Measurements from ENCODE around the gene ALG3. TPM values are rescaled to one million over a fixed set of nuclear protein-coding genes. Genes with fewer than 3 reads are reported as not detected.
A peak's percentile ranks its signal among the peaks of the same experiment; 100 is the strongest.

ALG3 gene
- total RNA-seq, 1 donor from 2014 or later, result 38.8 TPM

DNA sequence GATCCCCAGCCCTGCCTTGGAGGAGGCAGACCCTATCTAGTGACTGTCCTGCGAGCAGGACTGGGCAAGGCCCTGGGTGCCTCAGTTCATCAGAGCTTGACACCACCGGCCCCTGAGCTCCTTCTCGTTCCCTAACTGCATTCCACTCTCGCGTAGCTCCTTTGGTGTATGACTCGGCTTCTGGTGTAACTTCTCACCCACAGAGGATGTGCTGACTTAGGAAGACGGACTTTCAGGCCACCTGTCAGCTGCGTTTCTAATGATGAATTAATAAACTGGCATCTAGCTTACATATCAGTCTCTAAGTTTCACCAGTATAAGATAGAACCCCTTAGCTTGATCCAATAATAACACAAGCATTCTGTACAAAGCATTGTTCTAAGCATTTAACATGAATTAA, 45.2 kb downstream of the ALG3 start:
- ATAC-seq (no peak), DNase-seq (ENCODE audit: low spot score) (no peak)

GRCh38 chr3:184200825-184201224, 47.9 kb downstream of the ALG3 start:
- no peak for DNase-seq (ENCODE audit: low spot score)
- ATAC-seq, result no peak

DNA sequence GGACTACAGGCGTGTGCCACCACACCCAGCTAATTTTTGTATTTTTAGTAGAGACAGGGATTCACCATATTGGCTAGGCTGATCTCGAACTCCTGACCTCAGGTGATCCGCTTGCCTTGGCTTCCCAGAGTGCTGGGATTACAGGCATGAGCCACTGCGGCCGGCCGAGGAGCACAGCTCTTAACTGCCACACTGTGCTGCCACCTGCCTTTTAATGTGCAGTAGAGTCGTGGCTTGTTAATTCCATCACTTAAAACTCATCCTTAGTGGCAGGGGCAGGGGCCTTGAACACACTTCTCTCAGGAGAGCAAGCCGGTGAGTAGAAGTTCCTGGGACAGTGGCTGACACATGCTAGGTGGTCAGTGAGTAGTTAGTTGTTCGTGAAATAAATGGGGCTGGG, 50.3 kb downstream of the ALG3 start:
- ATAC-seq (peak; percentile 18), DNase-seq (ENCODE audit: low spot score) (no peak)

DNA sequence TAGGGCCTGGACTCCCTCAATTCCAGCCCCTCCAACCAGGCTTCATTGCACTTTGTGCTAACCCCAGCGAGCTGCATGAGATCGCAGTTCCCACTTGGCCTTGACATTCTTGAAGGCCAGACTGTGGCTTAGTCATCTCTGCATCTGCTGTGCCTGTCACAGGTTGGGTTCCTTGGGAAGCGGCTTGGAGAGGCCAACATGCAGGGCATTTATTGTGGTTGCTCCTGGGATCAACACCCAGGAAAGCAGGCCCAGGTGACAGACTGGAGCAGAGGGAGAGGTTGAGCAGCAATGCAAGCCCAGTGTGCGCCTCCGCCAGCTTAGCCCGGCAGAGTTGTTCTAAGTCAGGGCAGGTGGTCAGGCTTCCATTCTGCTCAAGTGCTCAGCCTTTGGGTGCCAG, 52.2 kb downstream of the ALG3 start:
- DNase-seq (ENCODE audit: low spot score) (no peak), ATAC-seq (peak; percentile 27)

DNA sequence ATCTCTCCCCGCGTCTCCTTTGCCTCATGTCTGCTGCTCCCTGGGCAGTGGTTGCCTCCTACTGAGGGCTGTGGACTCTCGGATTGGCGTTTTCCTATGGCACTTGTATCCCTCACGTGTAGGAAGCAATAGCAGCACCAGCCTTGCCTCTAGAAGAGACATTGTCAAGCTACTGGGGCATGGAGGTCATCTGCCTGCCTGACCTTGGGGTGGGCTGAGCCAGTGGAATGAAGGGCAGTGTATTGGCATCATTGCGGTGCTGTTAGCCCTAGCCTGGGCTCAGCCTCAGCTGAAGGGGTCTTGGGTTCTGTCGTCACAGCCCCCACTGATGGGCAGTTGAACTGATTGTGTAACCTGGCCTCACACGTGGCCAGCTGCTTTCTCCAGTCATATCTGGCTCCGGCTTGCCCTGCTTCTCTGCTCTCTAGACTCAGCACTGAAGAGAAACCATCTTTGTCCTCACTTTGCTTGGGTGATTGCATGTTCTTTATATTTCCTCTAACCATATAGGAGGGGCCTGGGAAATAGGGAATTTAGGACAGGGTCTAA, 54.7 kb downstream of the ALG3 start:
- ATAC-seq (no peak), DNase-seq (ENCODE audit: low spot score) (no peak)

- DNase-seq (ENCODE audit: low spot score) (no peak), ATAC-seq (no peak)
These were observed 55.9 kb downstream of the ALG3 start for GRCh38 chr3:184192889-184193288.

Other genes starting within 250 kb of the ALG3 start
- 7.2 TPM for gene ABCC5, start 231.1 kb downstream of the ALG3 start, total RNA-seq
- not detected for gene HTR3D, start 217.2 kb downstream of the ALG3 start, total RNA-seq
- not detected for gene HTR3C, start 195.9 kb downstream of the ALG3 start, total RNA-seq
- not detected for gene HTR3E, start 151.9 kb downstream of the ALG3 start, total RNA-seq
- 19.6 TPM for gene EIF2B5, start 113.6 kb downstream of the ALG3 start, total RNA-seq
- gene DVL3, start 93.6 kb downstream of the ALG3 start, total RNA-seq, result 26.9 TPM
- gene AP2M1, start 74.1 kb downstream of the ALG3 start, total RNA-seq, result 119 TPM
- 53.8 TPM for gene ABCF3, start 62.8 kb downstream of the ALG3 start, total RNA-seq
- 0.75 TPM for gene VWA5B2, start 19.4 kb downstream of the ALG3 start, total RNA-seq
- 7.0 TPM for gene EEF1AKMT4, start 710 bp upstream of the ALG3 start, total RNA-seq
- 0.43 TPM for gene CAMK2N2, start 12.6 kb upstream of the ALG3 start, total RNA-seq
- gene ECE2, start 27.1 kb upstream of the ALG3 start, total RNA-seq, result not detected
- gene PSMD2, start 50.3 kb upstream of the ALG3 start, total RNA-seq, result 94.1 TPM
- gene EIF4G1, start 65.6 kb upstream of the ALG3 start, total RNA-seq, result 341 TPM
- 2.5 TPM for gene FAM131A, start 88.6 kb upstream of the ALG3 start, total RNA-seq
- gene CLCN2, start 112.6 kb upstream of the ALG3 start, total RNA-seq, result 4.8 TPM
- gene POLR2H, start 112.7 kb upstream of the ALG3 start, total RNA-seq, result 33.9 TPM
- gene THPO, start 129.2 kb upstream of the ALG3 start, total RNA-seq, result 8.5 TPM
- 88.3 TPM for gene CHRD, start 131.1 kb upstream of the ALG3 start, total RNA-seq